A549 (cell line): ENCODE data around the gene ADAMTS1. TPM values are rescaled to one million over a fixed set of nuclear protein-coding genes. Genes with fewer than 3 reads are reported as not detected.

Experiments used
- ATAC-seq, 2 experiments: fragments of 200-7000 bp in 1 of 2; fragments of >200 bp in 1 of 2; cut with Nextera tagmentation in 1 of 2; cut with Tn5 transposase in 1 of 2; 3 replicates each; pipeline versions ENCODE4 v1.8.0 to v1.9.1; 2018 to 2020; ENCODE audit warnings: mild to moderate bottlenecking in 1 of 2, moderate library complexity in 1 of 2
- CTCF ChIA-PET: fragments of 300-600 bp; sonication (Branson Sonifier 250); formaldehyde crosslinking; extraction: SDS; loops from one replicate; lab custom pipeline; 2021; ENCODE audit warnings: antibody characterized with exemption, inconsistent platforms; lab: Yijun Ruan, JAX
- POLR2A ChIA-PET: fragments of 350-600 bp; formaldehyde crosslinking; extraction: SDS; loops from one replicate; lab custom pipeline; 2021; ENCODE audit warnings: antibody characterized with exemption, inconsistent platforms; lab: Yijun Ruan, JAX
- DNase-seq, 2 experiments: peaks; one replicate each; pipeline versions ENCODE4 v3.0.0 to v3.0.0-alpha.2; 2011 to 2016; ENCODE audit warnings: low read depth in 1 of 2, low spot score in 1 of 2
- FAIRE-seq: peaks from 2 replicates; lab custom pipeline; 2011; peaks lifted over from hg19 to GRCh38; lab: Jason Lieb, UNC
- H3K27ac ChIP-seq, 2 experiments: fragments of >200 bp; sonication (Bioruptor Twin); formaldehyde crosslinking; 3 replicates each; pipeline ENCODE4 v1.5.1; 2016 to 2017
- H3K4me1 ChIP-seq: fragments of >200 bp; sonication (Bioruptor Twin); formaldehyde crosslinking; 3 replicates; pipeline ENCODE4 v1.6.1; 2016
- H3K4me2 ChIP-seq: fragments of >200 bp; sonication (Bioruptor Twin); formaldehyde crosslinking; 3 replicates; pipeline ENCODE4 v1.6.1; 2016
- H3K4me3 ChIP-seq: fragments of >200 bp; sonication (Bioruptor Twin); formaldehyde crosslinking; 3 replicates; pipeline ENCODE4 v1.5.1; 2016
- H3K9me3 ChIP-seq: fragments of >200 bp; sonication (Bioruptor Twin); formaldehyde crosslinking; 3 replicates; pipeline ENCODE4 v1.6.1; 2016
- ATOH8 ChIP-seq: fragments of 250-450 bp; sonication (Bioruptor Pico); IDR thresholded peaks from 2 replicates; pipeline ENCODE4 v1.5.0; 2020; ENCODE audit warnings: low read depth, mild to moderate bottlenecking, moderate library complexity
- BHLHE40 ChIP-seq: IDR thresholded peaks from 2 replicates; pipeline ENCODE4 v1.6.1; 2012; ENCODE audit warnings: low read depth, low read length, inconsistent platforms
- CHD2 ChIP-seq: fragments of 150-350 bp; IDR thresholded peaks from 2 replicates; pipeline ENCODE4 v1.6.1; 2014; ENCODE audit warnings: low read length; ENCODE audit not compliant: partially characterized antibody
- CTCF ChIP-seq: fragments of >200 bp; sonication (Bioruptor Twin); formaldehyde crosslinking; IDR thresholded peaks from 3 replicates; pipeline ENCODE4 v1.5.1; 2016
- EP300 ChIP-seq, 2 experiments: fragments of >200 bp; sonication (Bioruptor Twin); formaldehyde crosslinking; IDR thresholded peaks; 2 replicates in 1 of 2; 3 replicates in 1 of 2; pipeline ENCODE4 v1.6.1; 2016 to 2017
- ESRRA ChIP-seq: fragments of 150-350 bp; IDR thresholded peaks from 2 replicates; pipeline ENCODE4 v1.6.1; 2014; ENCODE audit warnings: mild to moderate bottlenecking, low read length, borderline replicate concordance
- GATA3 ChIP-seq: IDR thresholded peaks from 2 replicates; pipeline ENCODE4 v1.6.1; 2012; ENCODE audit warnings: borderline replicate concordance
- HDAC2 ChIP-seq: fragments of 200-600 bp; sonication (generic); IDR thresholded peaks from 2 replicates; pipeline ENCODE4 v1.6.1; 2016
- HEYL ChIP-seq: fragments of 250-450 bp; sonication (Bioruptor Pico); IDR thresholded peaks from 2 replicates; pipeline ENCODE4 v1.8.0; 2021; ENCODE audit warnings: mild to moderate bottlenecking, moderate library complexity
- HMGXB4 ChIP-seq: fragments of 250-450 bp; sonication (Bioruptor Pico); IDR thresholded peaks from 2 replicates; pipeline ENCODE4 v1.5.0; 2021; ENCODE audit warnings: mild to moderate bottlenecking, moderate library complexity, borderline replicate concordance
- KDM1A ChIP-seq: fragments of 200-600 bp; sonication (generic); IDR thresholded peaks from 2 replicates; pipeline ENCODE4 v1.6.1; 2016; ENCODE audit warnings: low read depth, mild to moderate bottlenecking
- MAX ChIP-seq: IDR thresholded peaks from 2 replicates; pipeline ENCODE4 v1.6.1; 2012
- MAZ ChIP-seq: fragments of 150-350 bp; IDR thresholded peaks from 2 replicates; pipeline ENCODE4 v1.6.1; 2014; ENCODE audit warnings: antibody characterized with exemption, low read depth, low read length, borderline replicate concordance
- NFE2L2 ChIP-seq: fragments of 150-350 bp; conservative IDR thresholded peaks from 2 replicates; pipeline ENCODE4 v1.6.1; 2014; ENCODE audit warnings: low read length
- NPAS2 ChIP-seq: fragments of 250-450 bp; sonication (Bioruptor Pico); IDR thresholded peaks from 2 replicates; pipeline ENCODE4 v1.8.0; 2022; ENCODE audit warnings: mild to moderate bottlenecking, moderate library complexity, borderline replicate concordance
- PHF8 ChIP-seq: fragments of 200-600 bp; sonication (generic); IDR thresholded peaks from 2 replicates; pipeline ENCODE4 v1.6.1; 2016; ENCODE audit warnings: low read depth, mild to moderate bottlenecking, antibody characterized with exemption, moderate library complexity, borderline replicate concordance
- RAD21 ChIP-seq, 2 experiments: fragments of >200 bp in 1 of 2; sonication (Bioruptor Twin) in 1 of 2; formaldehyde crosslinking in 1 of 2; IDR thresholded peaks in 1 of 2; conservative IDR thresholded peaks in 1 of 2; 2 replicates in 1 of 2; 3 replicates in 1 of 2; pipeline ENCODE4 v1.6.1; 2012 to 2018; ENCODE audit warnings: inconsistent platforms in 1 of 2
- RARB ChIP-seq: fragments of 250-450 bp; sonication (Bioruptor Pico); IDR thresholded peaks from 2 replicates; pipeline ENCODE4 v1.8.0; 2021; ENCODE audit warnings: mild to moderate bottlenecking, moderate library complexity
- REST ChIP-seq: fragments of 200-600 bp; sonication (generic); IDR thresholded peaks from 2 replicates; pipeline ENCODE4 v1.6.1; 2016; ENCODE audit warnings: antibody characterized with exemption, mild to moderate bottlenecking, moderate library complexity
- SMC3 ChIP-seq: fragments of >200 bp; sonication (Bioruptor Twin); formaldehyde crosslinking; IDR thresholded peaks from 3 replicates; pipeline ENCODE4 v1.6.1; 2018; ENCODE audit warnings: inconsistent platforms
- ZC3H11A ChIP-seq: fragments of 450-650 bp; IDR thresholded peaks from 2 replicates; pipeline ENCODE4 v1.6.1; 2014; ENCODE audit warnings: antibody characterized with exemption, mild to moderate bottlenecking
- ZFP36 ChIP-seq: fragments of 450-650 bp; IDR thresholded peaks from 2 replicates; pipeline ENCODE4 v1.6.1; 2014; ENCODE audit warnings: borderline replicate concordance; ENCODE audit not compliant: partially characterized antibody
- WGBS: methylation state at CpG from one replicate; pipeline ENCODE4 v1.1.6; 2017; ENCODE audit errors: missing lambda C conversion rate; 5-methylcytosine and 5-hydroxymethylcytosine counted together
- polyA plus RNA-seq, 4 experiments: library from polyadenylated mRNA; depleted of rRNA in 3 of 4; stranded (reverse); fragments of >200 nt; fragmentation: RNase III in 1 of 4; extraction: RNeasy Plus Mini Kit Qiagen cat#74134 plus additional on column Dnase treatment in 1 of 4; gene quantifications; 2 replicates in 3 of 4; 3 replicates in 1 of 4; pipeline ENCODE4 v1.2.3, GENCODE V29; 2011 to 2017
- TF ChIP-seq, protein P1 (sequence below): fragments of 150-350 bp; IDR thresholded peaks from 2 replicates; pipeline ENCODE4 v1.6.1; 2014; ENCODE audit warnings: low read depth, mild to moderate bottlenecking, low read length

Gene ADAMTS1
- polyA plus RNA-seq, 2 of the 4 experiments (the other 2 are of a cell fraction), result 0.17 TPM

DNA sequence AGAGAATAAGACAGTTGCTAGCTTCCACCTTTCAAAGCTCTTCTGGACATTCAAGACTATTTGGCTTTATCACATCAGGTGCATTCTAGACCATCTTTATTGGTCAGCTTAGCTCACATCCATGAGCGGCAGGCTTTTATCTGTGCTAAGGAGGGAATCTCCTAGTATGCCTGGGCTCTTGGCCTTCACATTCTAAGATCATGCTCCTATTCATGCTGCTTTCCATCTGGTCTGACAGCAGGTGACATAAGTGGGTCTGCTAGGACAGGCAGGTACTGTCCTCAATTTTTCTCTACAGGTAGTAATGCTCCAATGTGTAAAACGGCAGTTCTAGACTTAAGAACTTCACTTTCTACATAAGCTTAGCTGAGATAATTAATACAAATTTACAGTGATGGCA, 39.2 kb upstream of the ADAMTS1 start:
- 14% methylated on average over 2 of the region's 2 CpGs for WGBS
- Histone ChIP-seq H3K4me3 (no peak overlapping the region), H3K9me3 (no peaks in the 10 kb centered on the region), H3K4me2 (no peak overlapping the region), H3K4me1 (no peaks in the 10 kb centered on the region), H3K27ac (no peak overlapping the region)
- DNase-seq (no peak), ATAC-seq (no peak), FAIRE-seq (no peak)
- no peak for TF ChIP-seq HDAC2
- TF ChIP-seq EP300 (IDR thresholded peaks at IDR 0.05), result no peak
- no peak for TF ChIP-seq PHF8
- TF ChIP-seq GATA3, result no peak
- TF ChIP-seq REST, result no peak
- no peak for TF ChIP-seq MAZ
- TF ChIP-seq MAX, result no peak
- TF ChIP-seq NFE2L2, result no peak
- no peak for TF ChIP-seq RARB (CRISPR knock-in tag)
- no peak for TF ChIP-seq RAD21 (conservative IDR thresholded peaks at IDR 0.05 in 1 of 2, IDR thresholded peaks at IDR 0.05 in 1 of 2)
- no peak for TF ChIP-seq HEYL (CRISPR knock-in tag)
- no peak for TF ChIP-seq BHLHE40
- no peak for TF ChIP-seq KDM1A
- TF ChIP-seq NPAS2 (CRISPR knock-in tag), result no peak
- TF ChIP-seq CHD2, result no peak
- CTCF ChIA-PET, result no interaction called here
- POLR2A ChIA-PET, result no interaction called here

- Histone ChIP-seq H3K4me3 (no peak overlapping the region), H3K27ac (no peak overlapping the region)
- ChIA-PET CTCF (no interaction called here), POLR2A (no interaction called here)
- DNase-seq (no peak), ATAC-seq (no peak), FAIRE-seq (no peak)
- TF ChIP-seq ZC3H11A, result no peak
- TF ChIP-seq, protein P1, sequence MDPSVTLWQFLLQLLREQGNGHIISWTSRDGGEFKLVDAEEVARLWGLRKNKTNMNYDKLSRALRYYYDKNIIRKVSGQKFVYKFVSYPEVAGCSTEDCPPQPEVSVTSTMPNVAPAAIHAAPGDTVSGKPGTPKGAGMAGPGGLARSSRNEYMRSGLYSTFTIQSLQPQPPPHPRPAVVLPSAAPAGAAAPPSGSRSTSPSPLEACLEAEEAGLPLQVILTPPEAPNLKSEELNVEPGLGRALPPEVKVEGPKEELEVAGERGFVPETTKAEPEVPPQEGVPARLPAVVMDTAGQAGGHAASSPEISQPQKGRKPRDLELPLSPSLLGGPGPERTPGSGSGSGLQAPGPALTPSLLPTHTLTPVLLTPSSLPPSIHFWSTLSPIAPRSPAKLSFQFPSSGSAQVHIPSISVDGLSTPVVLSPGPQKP, result no peak
- TF ChIP-seq RAD21 (conservative IDR thresholded peaks at IDR 0.05 in 1 of 2, IDR thresholded peaks at IDR 0.05 in 1 of 2), result no peak
- no peak for TF ChIP-seq MAZ
- no peak for TF ChIP-seq SMC3
- TF ChIP-seq, all 56 proteins: peak for 0
- no peak overlapping the region for H3K4me2 ChIP-seq
- WGBS, result 16% methylated on average over 2 of the region's 2 CpGs
- H3K9me3 ChIP-seq, result no peaks in the 10 kb centered on the region
- no peaks in the 10 kb centered on the region for H3K4me1 ChIP-seq
Measured at GRCh38 chr21:26883768-26884167, 38.6 kb upstream of the ADAMTS1 start.

GRCh38 chr21:26881504-26882228, 36.5 kb upstream of the ADAMTS1 start:
- Histone ChIP-seq H3K4me1 (no peaks in the 10 kb centered on the region), H3K9me3 (no peaks in the 10 kb centered on the region), H3K27ac (no peak overlapping the region), H3K4me3 (no peak overlapping the region), H3K4me2 (no peak overlapping the region)
- CTCF ChIA-PET, result no interaction called here
- POLR2A ChIA-PET, result no interaction called here
- WGBS, result 4% methylated on average over 4 of the region's 4 CpGs
- FAIRE-seq (no peak), ATAC-seq (no peak), DNase-seq (peak in 1 of 2 experiments; percentile 1)
- TF ChIP-seq CTCF, result no peak
- TF ChIP-seq NFE2L2, result no peak
- TF ChIP-seq ATOH8, result no peak
- no peak for TF ChIP-seq HMGXB4 (CRISPR knock-in tag)
- no peak for TF ChIP-seq ESRRA
- TF ChIP-seq ZFP36, result no peak
- no peak for TF ChIP-seq NPAS2 (CRISPR knock-in tag)
